Measurements from ENCODE around the gene DYNLRB1. TPM values are rescaled to one million over a fixed set of nuclear protein-coding genes. Genes with fewer than 3 reads are reported as not detected.

DYNLRB1 gene
- total and polyA plus RNA-seq, 2 of the 13 experiments (the other 11 are each of a cell fraction or from before 2014, with no cell fraction given) = 140 to 244 TPM

DNA sequence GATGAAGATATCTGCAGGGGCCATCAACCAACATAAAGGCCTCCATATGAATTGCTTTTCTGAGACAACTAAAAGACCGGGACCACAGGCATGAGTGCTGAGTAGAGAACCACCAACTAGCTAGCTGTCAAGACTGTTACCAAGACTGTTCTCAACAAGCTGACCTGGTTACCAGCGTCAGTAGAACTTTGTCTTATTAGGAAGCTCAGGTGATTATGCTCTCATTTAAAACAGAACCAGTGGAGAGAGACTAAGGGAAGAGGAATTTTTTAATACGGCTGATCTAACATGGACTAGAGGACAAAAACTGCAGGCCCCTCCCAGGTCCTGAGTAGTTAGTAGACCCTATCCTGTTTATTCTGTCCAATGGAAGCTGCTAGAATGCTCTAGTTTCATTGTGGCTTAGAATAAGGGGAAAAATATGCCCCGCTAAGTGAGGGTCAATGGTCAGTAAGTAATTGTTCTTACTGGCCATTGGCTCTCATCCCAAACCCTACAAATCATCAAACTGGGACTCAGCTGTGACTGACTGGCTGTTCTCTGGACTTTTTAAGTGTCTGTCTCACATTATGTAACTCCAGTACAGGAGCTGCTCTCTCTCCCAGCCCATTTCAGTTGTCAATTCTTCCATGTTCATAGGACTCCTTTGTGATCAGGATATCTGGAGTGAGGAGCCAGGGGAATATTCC is 3.8 kb upstream of the DYNLRB1 start (continued):
- no peak for TF ChIP-seq ZNF672 (CRISPR knock-in tag; IDR thresholded peaks at IDR 0.05)
- TF ChIP-seq, protein P1, sequence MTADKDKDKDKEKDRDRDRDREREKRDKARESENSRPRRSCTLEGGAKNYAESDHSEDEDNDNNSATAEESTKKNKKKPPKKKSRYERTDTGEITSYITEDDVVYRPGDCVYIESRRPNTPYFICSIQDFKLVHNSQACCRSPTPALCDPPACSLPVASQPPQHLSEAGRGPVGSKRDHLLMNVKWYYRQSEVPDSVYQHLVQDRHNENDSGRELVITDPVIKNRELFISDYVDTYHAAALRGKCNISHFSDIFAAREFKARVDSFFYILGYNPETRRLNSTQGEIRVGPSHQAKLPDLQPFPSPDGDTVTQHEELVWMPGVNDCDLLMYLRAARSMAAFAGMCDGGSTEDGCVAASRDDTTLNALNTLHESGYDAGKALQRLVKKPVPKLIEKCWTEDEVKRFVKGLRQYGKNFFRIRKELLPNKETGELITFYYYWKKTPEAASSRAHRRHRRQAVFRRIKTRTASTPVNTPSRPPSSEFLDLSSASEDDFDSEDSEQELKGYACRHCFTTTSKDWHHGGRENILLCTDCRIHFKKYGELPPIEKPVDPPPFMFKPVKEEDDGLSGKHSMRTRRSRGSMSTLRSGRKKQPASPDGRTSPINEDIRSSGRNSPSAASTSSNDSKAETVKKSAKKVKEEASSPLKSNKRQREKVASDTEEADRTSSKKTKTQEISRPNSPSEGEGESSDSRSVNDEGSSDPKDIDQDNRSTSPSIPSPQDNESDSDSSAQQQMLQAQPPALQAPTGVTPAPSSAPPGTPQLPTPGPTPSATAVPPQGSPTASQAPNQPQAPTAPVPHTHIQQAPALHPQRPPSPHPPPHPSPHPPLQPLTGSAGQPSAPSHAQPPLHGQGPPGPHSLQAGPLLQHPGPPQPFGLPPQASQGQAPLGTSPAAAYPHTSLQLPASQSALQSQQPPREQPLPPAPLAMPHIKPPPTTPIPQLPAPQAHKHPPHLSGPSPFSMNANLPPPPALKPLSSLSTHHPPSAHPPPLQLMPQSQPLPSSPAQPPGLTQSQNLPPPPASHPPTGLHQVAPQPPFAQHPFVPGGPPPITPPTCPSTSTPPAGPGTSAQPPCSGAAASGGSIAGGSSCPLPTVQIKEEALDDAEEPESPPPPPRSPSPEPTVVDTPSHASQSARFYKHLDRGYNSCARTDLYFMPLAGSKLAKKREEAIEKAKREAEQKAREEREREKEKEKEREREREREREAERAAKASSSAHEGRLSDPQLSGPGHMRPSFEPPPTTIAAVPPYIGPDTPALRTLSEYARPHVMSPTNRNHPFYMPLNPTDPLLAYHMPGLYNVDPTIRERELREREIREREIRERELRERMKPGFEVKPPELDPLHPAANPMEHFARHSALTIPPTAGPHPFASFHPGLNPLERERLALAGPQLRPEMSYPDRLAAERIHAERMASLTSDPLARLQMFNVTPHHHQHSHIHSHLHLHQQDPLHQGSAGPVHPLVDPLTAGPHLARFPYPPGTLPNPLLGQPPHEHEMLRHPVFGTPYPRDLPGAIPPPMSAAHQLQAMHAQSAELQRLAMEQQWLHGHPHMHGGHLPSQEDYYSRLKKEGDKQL (CRISPR knock-in tag; IDR thresholded peaks at IDR 0.05; ENCODE audit: low read depth) = no peak; the same call in 1 of the 2 replicates
- TF ChIP-seq NBN (conservative IDR thresholded peaks at IDR 0.05) = no peak
- TF ChIP-seq MED8 (CRISPR knock-in tag; IDR thresholded peaks at IDR 0.05; ENCODE audit: insufficient replicate concordance) = no peak
- no peak for TF ChIP-seq ZNF678 (CRISPR knock-in tag; IDR thresholded peaks at IDR 0.05)
- no peak for TF ChIP-seq TCF12 (IDR thresholded peaks at IDR 0.05)
- TF ChIP-seq TCF12 (CRISPR knock-in tag; IDR thresholded peaks at IDR 0.05) = no peak
- peak; percentile 54; the same call in 1 of the 2 replicates for TF ChIP-seq SOX5 (CRISPR knock-in tag; IDR thresholded peaks at IDR 0.05; ENCODE audit: borderline replicate concordance)
- TF ChIP-seq ZNF619 (CRISPR knock-in tag; IDR thresholded peaks at IDR 0.05) = no peak
- TF ChIP-seq, protein P2, sequence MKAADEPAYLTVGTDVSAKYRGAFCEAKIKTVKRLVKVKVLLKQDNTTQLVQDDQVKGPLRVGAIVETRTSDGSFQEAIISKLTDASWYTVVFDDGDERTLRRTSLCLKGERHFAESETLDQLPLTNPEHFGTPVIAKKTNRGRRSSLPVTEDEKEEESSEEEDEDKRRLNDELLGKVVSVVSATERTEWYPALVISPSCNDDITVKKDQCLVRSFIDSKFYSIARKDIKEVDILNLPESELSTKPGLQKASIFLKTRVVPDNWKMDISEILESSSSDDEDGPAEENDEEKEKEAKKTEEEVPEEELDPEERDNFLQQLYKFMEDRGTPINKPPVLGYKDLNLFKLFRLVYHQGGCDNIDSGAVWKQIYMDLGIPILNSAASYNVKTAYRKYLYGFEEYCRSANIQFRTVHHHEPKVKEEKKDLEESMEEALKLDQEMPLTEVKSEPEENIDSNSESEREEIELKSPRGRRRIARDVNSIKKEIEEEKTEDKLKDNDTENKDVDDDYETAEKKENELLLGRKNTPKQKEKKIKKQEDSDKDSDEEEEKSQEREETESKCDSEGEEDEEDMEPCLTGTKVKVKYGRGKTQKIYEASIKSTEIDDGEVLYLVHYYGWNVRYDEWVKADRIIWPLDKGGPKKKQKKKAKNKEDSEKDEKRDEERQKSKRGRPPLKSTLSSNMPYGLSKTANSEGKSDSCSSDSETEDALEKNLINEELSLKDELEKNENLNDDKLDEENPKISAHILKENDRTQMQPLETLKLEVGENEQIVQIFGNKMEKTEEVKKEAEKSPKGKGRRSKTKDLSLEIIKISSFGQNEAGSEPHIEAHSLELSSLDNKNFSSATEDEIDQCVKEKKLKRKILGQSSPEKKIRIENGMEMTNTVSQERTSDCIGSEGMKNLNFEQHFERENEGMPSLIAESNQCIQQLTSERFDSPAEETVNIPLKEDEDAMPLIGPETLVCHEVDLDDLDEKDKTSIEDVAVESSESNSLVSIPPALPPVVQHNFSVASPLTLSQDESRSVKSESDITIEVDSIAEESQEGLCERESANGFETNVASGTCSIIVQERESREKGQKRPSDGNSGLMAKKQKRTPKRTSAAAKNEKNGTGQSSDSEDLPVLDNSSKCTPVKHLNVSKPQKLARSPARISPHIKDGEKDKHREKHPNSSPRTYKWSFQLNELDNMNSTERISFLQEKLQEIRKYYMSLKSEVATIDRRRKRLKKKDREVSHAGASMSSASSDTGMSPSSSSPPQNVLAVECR (CRISPR knock-in tag; IDR thresholded peaks at IDR 0.05; ENCODE audit: borderline replicate concordance) = peak; percentile 15; the same call in 1 of the 2 replicates
- TF ChIP-seq SP1 (IDR thresholded peaks at IDR 0.05) = no peak
- TF ChIP-seq SP1 (CRISPR knock-in tag; IDR thresholded peaks at IDR 0.05) = no peak
- TF ChIP-seq CBX2 (IDR thresholded peaks at IDR 0.05; ENCODE audit: low read depth, low read length) = no peak
- no peak for TF ChIP-seq CBX2 (CRISPR knock-in tag; IDR thresholded peaks at IDR 0.05; ENCODE audit: low read depth)
- no peak for TF ChIP-seq NPAS2 (CRISPR knock-in tag; IDR thresholded peaks at IDR 0.05; ENCODE audit: borderline replicate concordance)
- TF ChIP-seq ZSCAN9 (CRISPR knock-in tag; IDR thresholded peaks at IDR 0.05; ENCODE audit: borderline replicate concordance) = no peak; the same call in 1 of the 2 replicates
- TF ChIP-seq ZNF354B (CRISPR knock-in tag; IDR thresholded peaks at IDR 0.05) = 0 out of 2 replicates have a peak, but pooled peaks have one; percentile 62
- no peak for TF ChIP-seq ZNF329 (CRISPR knock-in tag; IDR thresholded peaks at IDR 0.05; ENCODE audit: low read depth)
- no peak for TF ChIP-seq SIN3B (IDR thresholded peaks at IDR 0.05; ENCODE audit: low read length)
- no peak for TF ChIP-seq GABPB1 (CRISPR knock-in tag; IDR thresholded peaks at IDR 0.05)
- TF ChIP-seq SRF (IDR thresholded peaks at IDR 0.05; ENCODE audit: low read depth, low read length) = no peak
- no peak for TF ChIP-seq ZNF546 (CRISPR knock-in tag; conservative IDR thresholded peaks at IDR 0.05)
- no peak for TF ChIP-seq PHF20 (CRISPR knock-in tag; IDR thresholded peaks at IDR 0.05)

Measured in HepG2 (cell line).